Endothelial cell (in vitro differentiated cells): ENCODE results near the gene PCDHA3. TPM values are rescaled to one million over a fixed set of nuclear protein-coding genes. Genes with fewer than 3 reads are reported as not detected.
A peak's percentile ranks its signal among the peaks of the same experiment; 100 is the strongest.
"Not testable (repeated sequence)": the region's sequence is repeated elsewhere in the genome, so short reads cannot be mapped to it uniquely, and the experiment has no call there.

Source experiments
- DNase-seq: peaks from one replicate; pipeline ENCODE4 v3.0.0; 2021; ENCODE audit warnings: low spot score
- H3K27ac Mint-ChIP-seq: one replicate; pipeline ENCODE4 v1.8.0; 2021; ENCODE audit warnings: mixed read lengths, inconsistent platforms; ENCODE audit not compliant: unreplicated experiment
- H3K27me3 Mint-ChIP-seq: one replicate; pipeline ENCODE4 v1.8.0; 2021; ENCODE audit warnings: mild to moderate bottlenecking, moderate library complexity, mixed read lengths, inconsistent platforms; ENCODE audit not compliant: unreplicated experiment
- H3K36me3 Mint-ChIP-seq: one replicate; pipeline ENCODE4 v1.8.0; 2021; ENCODE audit warnings: mild to moderate bottlenecking, low read depth, mixed read lengths, inconsistent platforms; ENCODE audit not compliant: unreplicated experiment
- H3K4me1 Mint-ChIP-seq: one replicate; pipeline ENCODE4 v1.8.0; 2021; ENCODE audit warnings: mild to moderate bottlenecking, mixed read lengths, inconsistent platforms; ENCODE audit not compliant: unreplicated experiment
- H3K4me3 Mint-ChIP-seq: one replicate; pipeline ENCODE4 v1.8.0; 2021; ENCODE audit warnings: mild to moderate bottlenecking, mixed read lengths, inconsistent platforms; ENCODE audit not compliant: unreplicated experiment
- H3K9me3 Mint-ChIP-seq: one replicate; pipeline ENCODE4 v1.8.0; 2021; ENCODE audit warnings: mixed read lengths, inconsistent platforms; ENCODE audit not compliant: unreplicated experiment
- total RNA-seq: library from RNA; stranded (reverse); fragmentation: NEBNext Ultra II Directional; extraction: Animal tissue kit (Norgen Biotek cat#: 25700); gene quantifications from one replicate; pipeline ENCODE4 v1.2.1, GENCODE V29; 2021; ENCODE audit not compliant: unreplicated experiment
- TF ChIP-seq, protein P1 (sequence below): fragments of 200-600 bp; sonication (generic); IDR thresholded peaks from one replicate; pipeline ENCODE4 v1.5.0; 2021; ENCODE audit warnings: antibody characterized with exemption; ENCODE audit not compliant: unreplicated experiment

The PCDHA3 gene
- total RNA-seq, 1 donor from 2014 or later: 2.6 TPM

DNA sequence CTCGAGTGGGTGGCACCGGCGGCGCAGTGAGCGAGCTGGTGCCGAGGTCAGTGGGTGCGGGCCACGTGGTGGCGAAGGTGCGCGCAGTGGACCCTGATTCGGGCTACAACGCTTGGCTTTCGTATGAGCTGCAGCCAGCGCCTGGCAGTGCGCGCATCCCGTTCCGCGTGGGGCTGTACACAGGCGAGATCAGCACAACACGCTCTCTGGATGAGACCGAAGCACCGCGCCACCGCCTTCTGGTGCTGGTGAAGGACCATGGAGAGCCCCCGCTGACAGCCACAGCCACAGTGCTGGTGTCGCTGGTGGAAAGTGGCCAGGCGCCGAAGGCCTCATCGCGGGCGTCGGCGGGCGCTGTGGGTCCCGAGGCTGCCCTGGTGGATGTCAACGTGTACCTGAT is 22.6 kb downstream of the PCDHA3 start:
- Mint-ChIP-seq H3K27me3 (no peaks in the 10 kb centered on the region), H3K36me3 (peaks cover 14% of the 10 kb centered on the region), H3K9me3 (no peaks in the 10 kb centered on the region), H3K4me3 (no peak overlapping the region), H3K27ac (no peak overlapping the region), H3K4me1 (peaks cover 3% of the 10 kb centered on the region)
- TF ChIP-seq, protein P1, sequence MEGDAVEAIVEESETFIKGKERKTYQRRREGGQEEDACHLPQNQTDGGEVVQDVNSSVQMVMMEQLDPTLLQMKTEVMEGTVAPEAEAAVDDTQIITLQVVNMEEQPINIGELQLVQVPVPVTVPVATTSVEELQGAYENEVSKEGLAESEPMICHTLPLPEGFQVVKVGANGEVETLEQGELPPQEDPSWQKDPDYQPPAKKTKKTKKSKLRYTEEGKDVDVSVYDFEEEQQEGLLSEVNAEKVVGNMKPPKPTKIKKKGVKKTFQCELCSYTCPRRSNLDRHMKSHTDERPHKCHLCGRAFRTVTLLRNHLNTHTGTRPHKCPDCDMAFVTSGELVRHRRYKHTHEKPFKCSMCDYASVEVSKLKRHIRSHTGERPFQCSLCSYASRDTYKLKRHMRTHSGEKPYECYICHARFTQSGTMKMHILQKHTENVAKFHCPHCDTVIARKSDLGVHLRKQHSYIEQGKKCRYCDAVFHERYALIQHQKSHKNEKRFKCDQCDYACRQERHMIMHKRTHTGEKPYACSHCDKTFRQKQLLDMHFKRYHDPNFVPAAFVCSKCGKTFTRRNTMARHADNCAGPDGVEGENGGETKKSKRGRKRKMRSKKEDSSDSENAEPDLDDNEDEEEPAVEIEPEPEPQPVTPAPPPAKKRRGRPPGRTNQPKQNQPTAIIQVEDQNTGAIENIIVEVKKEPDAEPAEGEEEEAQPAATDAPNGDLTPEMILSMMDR: no peak
- no peak for DNase-seq

DNA sequence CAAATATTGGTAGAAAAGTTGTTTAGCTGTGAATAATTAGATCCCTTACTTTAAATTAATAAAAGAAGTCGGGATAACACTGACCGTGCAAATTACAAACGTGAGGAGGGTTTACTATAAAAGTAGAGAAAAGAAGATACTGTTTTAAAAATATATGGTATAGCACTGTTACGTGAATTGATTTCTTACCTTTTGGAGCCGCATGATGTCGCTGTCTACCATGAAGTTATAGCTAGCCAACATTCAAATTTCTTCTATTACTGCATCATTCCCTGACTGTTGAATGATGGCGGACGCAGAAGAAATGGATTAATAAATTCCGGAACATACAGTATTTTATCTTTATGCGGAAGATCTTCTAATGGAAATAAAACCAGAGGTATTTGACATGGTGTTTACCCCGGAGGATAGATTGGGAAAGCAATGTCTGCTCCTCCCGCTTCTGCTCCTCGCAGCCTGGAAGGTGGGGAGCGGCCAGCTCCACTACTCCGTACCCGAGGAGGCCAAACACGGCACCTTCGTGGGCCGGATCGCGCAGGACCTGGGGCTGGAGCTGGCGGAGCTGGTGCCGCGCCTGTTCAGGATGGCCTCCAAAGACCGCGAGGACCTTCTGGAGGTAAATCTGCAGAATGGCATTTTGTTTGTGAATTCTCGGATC is 27.0 kb downstream of the PCDHA3 start, which contains the start of gene PCDHA6:
TSS of gene PCDHA6 (plus strand) at position 257 of the 658 bp plus-strand sequence. CDS start at position 389, 132 bp downstream.
- peak within 1 kb of the TSS; percentile 4 for H3K4me3 Mint-ChIP-seq

DNA sequence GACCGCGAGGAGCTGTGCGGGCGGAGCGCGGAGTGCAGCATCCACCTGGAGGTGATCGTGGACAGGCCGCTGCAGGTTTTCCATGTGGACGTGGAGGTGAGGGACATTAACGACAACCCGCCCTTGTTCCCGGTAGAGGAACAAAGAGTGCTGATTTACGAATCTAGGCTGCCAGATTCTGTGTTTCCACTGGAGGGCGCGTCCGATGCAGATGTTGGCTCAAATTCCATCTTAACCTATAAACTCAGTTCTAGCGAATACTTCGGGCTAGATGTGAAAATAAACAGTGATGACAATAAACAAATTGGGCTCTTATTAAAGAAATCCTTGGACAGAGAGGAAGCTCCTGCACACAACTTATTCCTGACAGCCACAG is 27.5 kb downstream of the PCDHA3 start:
- H3K4me1 Mint-ChIP-seq: peaks cover 3% of the 10 kb centered on the region
- H3K36me3 Mint-ChIP-seq: peaks cover 9% of the 10 kb centered on the region
- H3K27me3 Mint-ChIP-seq: no peaks in the 10 kb centered on the region
- peak overlapping the region; percentile 0 for H3K27ac Mint-ChIP-seq
- H3K9me3 Mint-ChIP-seq: no peaks in the 10 kb centered on the region
- TF ChIP-seq, protein P1: no peak
- DNase-seq: no peak
- peak overlapping the region; percentile 4 for H3K4me3 Mint-ChIP-seq

More for the DNA sequence above, 27.0 kb downstream of the PCDHA3 start, which contains the start of gene PCDHA6:
- no peaks in the 10 kb centered on the region for H3K27me3 Mint-ChIP-seq
- H3K36me3 Mint-ChIP-seq: peaks cover 9% of the 10 kb centered on the region
- H3K4me1 Mint-ChIP-seq: peaks cover 3% of the 10 kb centered on the region
- H3K27ac Mint-ChIP-seq: peak within 1 kb of the TSS; percentile 0
- H3K9me3 Mint-ChIP-seq: no peaks in the 10 kb centered on the region
- TF ChIP-seq, protein P1: no peak
- no peak for DNase-seq

DNA sequence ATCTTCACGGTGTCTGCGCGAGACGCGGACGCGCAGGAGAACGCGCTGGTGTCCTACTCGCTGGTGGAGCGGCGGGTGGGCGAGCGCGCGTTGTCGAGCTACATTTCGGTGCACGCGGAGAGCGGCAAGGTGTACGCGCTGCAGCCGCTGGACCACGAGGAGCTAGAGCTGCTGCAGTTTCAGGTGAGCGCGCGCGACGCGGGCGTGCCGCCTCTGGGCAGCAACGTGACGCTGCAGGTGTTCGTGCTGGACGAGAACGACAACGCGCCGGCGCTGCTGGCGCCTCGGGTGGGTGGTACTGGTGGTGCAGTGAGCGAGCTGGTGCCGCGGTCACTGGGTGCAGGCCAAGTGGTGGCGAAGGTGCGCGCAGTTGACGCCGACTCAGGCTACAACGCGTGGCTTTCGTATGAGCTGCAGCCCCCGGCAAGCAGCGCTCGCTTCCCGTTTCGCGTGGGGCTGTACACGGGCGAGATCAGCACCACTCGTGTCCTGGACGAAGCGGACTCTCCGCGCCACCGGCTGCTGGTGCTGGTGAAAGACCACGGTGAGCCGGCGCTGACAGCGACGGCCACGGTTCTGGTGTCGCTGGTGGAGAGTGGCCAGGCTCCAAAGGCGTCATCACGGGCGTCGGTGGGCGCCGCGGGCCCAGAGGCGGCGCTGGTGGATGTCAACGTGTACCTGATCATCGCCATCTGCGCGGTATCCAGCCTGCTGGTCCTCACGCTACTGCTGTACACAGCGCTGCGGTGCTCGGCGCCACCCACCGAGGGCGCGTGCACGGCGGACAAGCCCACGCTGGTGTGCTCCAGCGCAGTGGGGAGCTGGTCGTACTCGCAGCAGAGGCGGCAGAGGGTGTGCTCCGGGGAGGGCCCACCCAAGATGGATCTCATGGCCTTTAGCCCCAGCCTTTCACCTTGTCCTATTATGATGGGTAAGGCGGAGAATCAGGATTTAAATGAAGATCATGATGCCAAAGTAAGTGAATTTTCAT is 28.9 kb downstream of the PCDHA3 start:
- not testable (repeated sequence) for H3K27ac Mint-ChIP-seq, DNase-seq, H3K27me3 Mint-ChIP-seq, H3K4me1 Mint-ChIP-seq, H3K4me3 Mint-ChIP-seq, H3K36me3 Mint-ChIP-seq, H3K9me3 Mint-ChIP-seq

DNA sequence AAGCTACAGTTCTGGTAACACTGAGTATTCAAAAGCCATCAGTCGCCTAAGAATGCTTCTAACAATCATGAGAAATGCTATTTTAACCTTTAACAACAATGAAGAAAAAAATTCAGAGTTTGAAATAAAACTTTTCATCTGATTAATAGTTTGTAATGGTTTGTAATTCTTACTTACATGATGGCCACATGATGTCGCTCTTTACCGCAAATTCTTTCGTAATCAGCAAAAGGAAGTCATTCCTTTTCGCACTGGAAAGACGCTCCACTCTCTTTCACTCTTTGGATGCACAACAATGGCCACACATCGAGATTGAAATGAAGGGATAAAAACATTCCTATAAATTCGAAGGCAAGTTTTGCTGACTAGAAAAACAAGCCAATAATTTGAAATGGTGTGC is 33.1 kb downstream of the PCDHA3 start, which contains the start of gene PCDHA7:
TSS of gene PCDHA7 (plus strand) at position 277 of the 400 bp plus-strand sequence. CDS start at position 392, 115 bp downstream.
- H3K4me3 Mint-ChIP-seq: peak within 1 kb of the TSS; percentile 76
- H3K27ac Mint-ChIP-seq: no peak within 1 kb of the TSS

DNA sequence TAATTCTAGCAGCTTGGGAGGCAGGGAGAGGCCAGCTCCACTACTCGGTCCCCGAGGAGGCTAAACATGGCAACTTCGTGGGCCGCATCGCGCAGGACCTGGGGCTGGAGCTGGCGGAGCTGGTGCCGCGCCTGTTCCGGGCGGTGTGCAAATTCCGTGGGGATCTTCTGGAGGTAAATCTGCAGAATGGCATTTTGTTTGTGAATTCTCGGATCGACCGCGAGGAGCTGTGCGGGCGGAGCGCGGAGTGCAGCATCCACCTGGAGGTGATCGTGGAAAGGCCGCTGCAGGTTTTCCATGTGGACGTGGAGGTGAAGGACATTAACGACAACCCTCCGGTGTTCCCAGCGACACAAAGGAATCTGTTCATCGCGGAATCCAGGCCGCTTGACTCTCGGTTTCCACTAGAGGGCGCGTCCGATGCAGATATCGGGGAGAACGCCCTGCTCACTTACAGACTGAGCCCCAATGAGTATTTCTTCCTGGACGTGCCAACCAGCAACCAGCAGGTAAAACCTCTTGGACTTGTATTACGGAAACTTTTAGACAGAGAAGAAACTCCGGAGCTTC is 33.7 kb downstream of the PCDHA3 start:
- peak overlapping the region; percentile 76 for H3K4me3 Mint-ChIP-seq
- H3K36me3 Mint-ChIP-seq, H3K27ac Mint-ChIP-seq, H3K4me1 Mint-ChIP-seq, H3K9me3 Mint-ChIP-seq, H3K27me3 Mint-ChIP-seq, DNase-seq: not testable (repeated sequence)

More for the DNA sequence above, 33.1 kb downstream of the PCDHA3 start, which contains the start of gene PCDHA7:
- TF ChIP-seq, protein P1: no peak
- Mint-ChIP-seq H3K4me1 (no peaks in the 10 kb centered on the region), H3K9me3 (no peaks in the 10 kb centered on the region), H3K27me3 (peaks cover 3% of the 10 kb centered on the region), H3K36me3 (peaks cover 8% of the 10 kb centered on the region)
- DNase-seq: no peak
